Astrocyte (in vitro differentiated cells and primary cell): Measurements from ENCODE around the gene HNRNPUL2. TPM values are rescaled to one million over a fixed set of nuclear protein-coding genes. Genes with fewer than 3 reads are reported as not detected.

ENCODE experiments used
- DNase-seq: peaks from one replicate; pipeline ENCODE4 v3.0.0-alpha.2; 2010; ENCODE audit warnings: low read depth
- FAIRE-seq: peaks from 2 replicates; lab custom pipeline; 2011; peaks lifted over from hg19 to GRCh38; lab: Jason Lieb, UNC
- H2AFZ ChIP-seq: 2 replicates; pipeline ENCODE4 v1.6.0; 2012; ENCODE audit warnings: low read depth, low read length, inconsistent platforms
- H3K27ac ChIP-seq: 2 replicates; pipeline ENCODE4 v1.5.1; 2011; ENCODE audit warnings: low read depth, low read length, inconsistent platforms
- H3K27me3 ChIP-seq: 2 replicates; pipeline ENCODE4 v1.6.0; 2011; ENCODE audit warnings: low read length, inconsistent platforms; ENCODE audit not compliant: insufficient read depth
- H3K36me3 ChIP-seq: 2 replicates; pipeline ENCODE4 v1.5.1; 2011; ENCODE audit warnings: low read length, inconsistent platforms; ENCODE audit not compliant: insufficient read depth
- H3K4me1 ChIP-seq: 2 replicates; pipeline ENCODE4 v1.5.1; 2011; ENCODE audit warnings: low read length, inconsistent platforms; ENCODE audit not compliant: insufficient read depth
- H3K4me2 ChIP-seq: 2 replicates; pipeline ENCODE4 v1.6.0; 2012; ENCODE audit warnings: low read length, inconsistent platforms
- H3K4me3 ChIP-seq: 2 replicates; pipeline ENCODE4 v1.5.1; 2011; ENCODE audit warnings: low read depth, mild to moderate bottlenecking, low read length, inconsistent platforms; ENCODE audit not compliant: insufficient read depth
- H3K79me2 ChIP-seq: 2 replicates; pipeline ENCODE4 v1.6.0; 2012; ENCODE audit warnings: mild to moderate bottlenecking, low read length, inconsistent platforms; ENCODE audit not compliant: insufficient read depth
- H3K9ac ChIP-seq: 2 replicates; pipeline ENCODE4 v1.6.0; 2012; ENCODE audit warnings: mild to moderate bottlenecking, low read length, inconsistent platforms
- H3K9me3 ChIP-seq: 2 replicates; pipeline ENCODE4 v1.5.1; 2012; ENCODE audit warnings: low read depth, mild to moderate bottlenecking, low read length, inconsistent platforms; ENCODE audit not compliant: insufficient read depth
- H4K20me1 ChIP-seq: 2 replicates; pipeline ENCODE4 v1.6.0; 2012; ENCODE audit warnings: low read length, inconsistent platforms; ENCODE audit not compliant: insufficient read depth
- H3K27ac Mint-ChIP-seq: one replicate; pipeline ENCODE4 v1.8.0; 2021; ENCODE audit warnings: mild to moderate bottlenecking, mixed read lengths; ENCODE audit not compliant: unreplicated experiment
- H3K27me3 Mint-ChIP-seq: one replicate; pipeline ENCODE4 v1.8.0; 2021; ENCODE audit warnings: low read depth, mixed read lengths; ENCODE audit not compliant: unreplicated experiment
- H3K36me3 Mint-ChIP-seq: one replicate; pipeline ENCODE4 v1.8.0; 2021; ENCODE audit warnings: low read depth, mixed read lengths; ENCODE audit not compliant: unreplicated experiment
- H3K4me1 Mint-ChIP-seq: one replicate; pipeline ENCODE4 v1.8.0; 2021; ENCODE audit warnings: low read depth, mixed read lengths; ENCODE audit not compliant: unreplicated experiment
- H3K4me3 Mint-ChIP-seq: one replicate; pipeline ENCODE4 v1.8.0; 2021; ENCODE audit warnings: mild to moderate bottlenecking, moderate library complexity, mixed read lengths; ENCODE audit not compliant: unreplicated experiment
- H3K9me3 Mint-ChIP-seq: one replicate; pipeline ENCODE4 v1.8.0; 2021; ENCODE audit warnings: mild to moderate bottlenecking, mixed read lengths; ENCODE audit not compliant: unreplicated experiment
- CTCF ChIP-seq: IDR thresholded peaks from 2 replicates; pipeline ENCODE4 v1.5.1; 2011; ENCODE audit warnings: low read depth, mild to moderate bottlenecking, inconsistent platforms, low read length, moderate library complexity; ENCODE audit not compliant: insufficient read depth
- EZH2 ChIP-seq: IDR thresholded peaks from 2 replicates; pipeline ENCODE4 v1.6.1; 2012; ENCODE audit warnings: mild to moderate bottlenecking, low read length, inconsistent platforms; ENCODE audit not compliant: insufficient read depth
- total RNA-seq: library from RNA; stranded (reverse); gene quantifications from 2 replicates; pipeline ENCODE4 v1.2.1, GENCODE V29; 2021

The HNRNPUL2 gene
- total RNA-seq, 1 donor from 2014 or later: 40.0 TPM

- no peak overlapping the region for H3K4me3 ChIP-seq
- H3K27ac Mint-ChIP-seq: no peak overlapping the region
- no peaks in the 10 kb centered on the region for H3K9me3 Mint-ChIP-seq
- peaks cover 18% of the 10 kb centered on the region for H4K20me1 ChIP-seq
- peaks cover 68% of the 10 kb centered on the region for H3K36me3 ChIP-seq
- H3K4me1 Mint-ChIP-seq: peaks cover 30% of the 10 kb centered on the region
- no peak overlapping the region for H3K4me3 Mint-ChIP-seq
- H3K4me1 ChIP-seq: peaks cover 16% of the 10 kb centered on the region
- TF ChIP-seq EZH2 (no peak), CTCF (no peak)
- H3K4me2 ChIP-seq: no peak overlapping the region
- H3K27me3 Mint-ChIP-seq: no peaks in the 10 kb centered on the region
- no peaks in the 10 kb centered on the region for H3K9me3 ChIP-seq
- H3K36me3 Mint-ChIP-seq: peaks cover 28% of the 10 kb centered on the region
- H3K27me3 ChIP-seq: no peaks in the 10 kb centered on the region
- H3K79me2 ChIP-seq: peaks cover 44% of the 10 kb centered on the region
- no peak overlapping the region for H3K9ac ChIP-seq
- no peak overlapping the region for H3K27ac ChIP-seq
- no peak for FAIRE-seq
- H2AFZ ChIP-seq: no peak overlapping the region
- no peak for DNase-seq
These were observed 14.4 kb downstream of the HNRNPUL2 start for GRCh38 chr11:62712861-62713260.

- H3K36me3 Mint-ChIP-seq: peaks cover 26% of the 10 kb centered on the region
These were observed 14.9 kb downstream of the HNRNPUL2 start for GRCh38 chr11:62712276-62712812.

More at GRCh38 chr11:62712276-62712812, 14.9 kb downstream of the HNRNPUL2 start:
- Histone ChIP-seq H4K20me1 (peaks cover 13% of the 10 kb centered on the region), H3K79me2 (peaks cover 39% of the 10 kb centered on the region), H3K27ac (no peak overlapping the region), H2AFZ (no peak overlapping the region), H3K9me3 (no peaks in the 10 kb centered on the region), H3K4me1 (peaks cover 17% of the 10 kb centered on the region), H3K36me3 (peaks cover 63% of the 10 kb centered on the region), H3K4me2 (no peak overlapping the region), H3K4me3 (no peak overlapping the region), H3K9ac (no peak overlapping the region), H3K27me3 (no peaks in the 10 kb centered on the region)
- FAIRE-seq: no peak
- H3K27me3 Mint-ChIP-seq: no peaks in the 10 kb centered on the region
- no peak overlapping the region for H3K27ac Mint-ChIP-seq
- DNase-seq: no peak
- H3K4me3 Mint-ChIP-seq: no peak overlapping the region
- no peaks in the 10 kb centered on the region for H3K9me3 Mint-ChIP-seq
- no peak for TF ChIP-seq CTCF
- H3K4me1 Mint-ChIP-seq: peaks cover 32% of the 10 kb centered on the region
